ENCODE results near the gene MSMB.
"Not testable (repeated sequence)": the region's sequence is repeated elsewhere in the genome, so short reads cannot be mapped to it uniquely, and the experiment has no call there.

DNA sequence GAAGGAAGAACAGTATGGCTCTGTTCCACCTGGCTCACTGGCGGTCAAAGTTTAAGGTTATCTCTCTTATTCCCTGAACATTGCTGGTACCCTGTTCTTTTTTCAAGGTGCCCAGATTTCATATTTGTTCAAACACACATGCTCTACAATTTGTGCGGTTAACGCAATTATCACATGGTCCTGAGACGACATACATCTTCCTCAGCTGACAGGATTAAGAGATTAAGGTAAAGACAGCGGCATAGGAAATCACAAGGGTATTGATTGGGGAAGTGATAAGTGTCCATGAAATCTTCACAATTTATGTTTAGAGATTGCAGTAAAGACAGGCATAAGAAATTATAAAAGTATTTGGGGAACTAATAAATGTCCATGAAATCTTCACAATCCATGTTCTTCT is 46.1 kb downstream of the MSMB start:
- TF ChIP-seq, protein P1, sequence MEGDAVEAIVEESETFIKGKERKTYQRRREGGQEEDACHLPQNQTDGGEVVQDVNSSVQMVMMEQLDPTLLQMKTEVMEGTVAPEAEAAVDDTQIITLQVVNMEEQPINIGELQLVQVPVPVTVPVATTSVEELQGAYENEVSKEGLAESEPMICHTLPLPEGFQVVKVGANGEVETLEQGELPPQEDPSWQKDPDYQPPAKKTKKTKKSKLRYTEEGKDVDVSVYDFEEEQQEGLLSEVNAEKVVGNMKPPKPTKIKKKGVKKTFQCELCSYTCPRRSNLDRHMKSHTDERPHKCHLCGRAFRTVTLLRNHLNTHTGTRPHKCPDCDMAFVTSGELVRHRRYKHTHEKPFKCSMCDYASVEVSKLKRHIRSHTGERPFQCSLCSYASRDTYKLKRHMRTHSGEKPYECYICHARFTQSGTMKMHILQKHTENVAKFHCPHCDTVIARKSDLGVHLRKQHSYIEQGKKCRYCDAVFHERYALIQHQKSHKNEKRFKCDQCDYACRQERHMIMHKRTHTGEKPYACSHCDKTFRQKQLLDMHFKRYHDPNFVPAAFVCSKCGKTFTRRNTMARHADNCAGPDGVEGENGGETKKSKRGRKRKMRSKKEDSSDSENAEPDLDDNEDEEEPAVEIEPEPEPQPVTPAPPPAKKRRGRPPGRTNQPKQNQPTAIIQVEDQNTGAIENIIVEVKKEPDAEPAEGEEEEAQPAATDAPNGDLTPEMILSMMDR (IDR thresholded peaks at IDR 0.05 in 2 of 3, conservative IDR thresholded peaks at IDR 0.05 in 1 of 3; ENCODE audit: insufficient read depth in 2 of 3, low read depth in 1 of 3, low read length in 3 of 3): not testable (repeated sequence)
- TF ChIP-seq MBD2 (IDR thresholded peaks at IDR 0.05; ENCODE audit: borderline replicate concordance, low read depth); FOSL1 (tag; conservative IDR thresholded peaks at IDR 0.05); SRF (CRISPR knock-in tag; IDR thresholded peaks at IDR 0.05); ZFX (CRISPR knock-in tag; IDR thresholded peaks at IDR 0.05): not testable (repeated sequence)
- TF ChIP-seq, protein P2, sequence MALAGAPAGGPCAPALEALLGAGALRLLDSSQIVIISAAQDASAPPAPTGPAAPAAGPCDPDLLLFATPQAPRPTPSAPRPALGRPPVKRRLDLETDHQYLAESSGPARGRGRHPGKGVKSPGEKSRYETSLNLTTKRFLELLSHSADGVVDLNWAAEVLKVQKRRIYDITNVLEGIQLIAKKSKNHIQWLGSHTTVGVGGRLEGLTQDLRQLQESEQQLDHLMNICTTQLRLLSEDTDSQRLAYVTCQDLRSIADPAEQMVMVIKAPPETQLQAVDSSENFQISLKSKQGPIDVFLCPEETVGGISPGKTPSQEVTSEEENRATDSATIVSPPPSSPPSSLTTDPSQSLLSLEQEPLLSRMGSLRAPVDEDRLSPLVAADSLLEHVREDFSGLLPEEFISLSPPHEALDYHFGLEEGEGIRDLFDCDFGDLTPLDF (CRISPR knock-in tag; IDR thresholded peaks at IDR 0.05): not testable (repeated sequence)
- TF ChIP-seq, protein P3, sequence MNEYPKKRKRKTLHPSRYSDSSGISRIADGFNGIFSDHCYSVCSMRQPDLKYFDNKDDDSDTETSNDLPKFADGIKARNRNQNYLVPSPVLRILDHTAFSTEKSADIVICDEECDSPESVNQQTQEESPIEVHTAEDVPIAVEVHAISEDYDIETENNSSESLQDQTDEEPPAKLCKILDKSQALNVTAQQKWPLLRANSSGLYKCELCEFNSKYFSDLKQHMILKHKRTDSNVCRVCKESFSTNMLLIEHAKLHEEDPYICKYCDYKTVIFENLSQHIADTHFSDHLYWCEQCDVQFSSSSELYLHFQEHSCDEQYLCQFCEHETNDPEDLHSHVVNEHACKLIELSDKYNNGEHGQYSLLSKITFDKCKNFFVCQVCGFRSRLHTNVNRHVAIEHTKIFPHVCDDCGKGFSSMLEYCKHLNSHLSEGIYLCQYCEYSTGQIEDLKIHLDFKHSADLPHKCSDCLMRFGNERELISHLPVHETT (CRISPR knock-in tag; conservative IDR thresholded peaks at IDR 0.05 in 1 of 2, IDR thresholded peaks at IDR 0.05 in 1 of 2): not testable (repeated sequence)
